Hepatocyte (in vitro differentiated cells): ENCODE data around the gene OR52I2. TPM values are rescaled to one million over a fixed set of nuclear protein-coding genes. Genes with fewer than 3 reads are reported as not detected.

ENCODE experiments used
- DNase-seq: peaks from one replicate; pipeline ENCODE4 v3.0.0-alpha.2; 2016; ENCODE audit warnings: low spot score
- H2AFZ ChIP-seq: fragments of 200-600 bp; sonication (generic); 2 replicates; pipeline ENCODE4 v1.6.0; 2016; ENCODE audit warnings: antibody characterized with exemption, mild to moderate bottlenecking
- H3K27ac ChIP-seq: fragments of 200-600 bp; sonication (generic); 2 replicates; pipeline ENCODE4 v1.5.1; 2016; ENCODE audit warnings: mild to moderate bottlenecking
- H3K27me3 ChIP-seq: fragments of 200-600 bp; sonication (generic); 2 replicates; pipeline ENCODE4 v1.6.1; 2016
- H3K36me3 ChIP-seq: fragments of 200-600 bp; sonication (generic); replicated peaks from 2 replicates; pipeline ENCODE4 v1.5.1; 2016; ENCODE audit warnings: low read depth; ENCODE audit not compliant: insufficient read depth
- H3K4me1 ChIP-seq: fragments of 200-600 bp; sonication (generic); 2 replicates; pipeline ENCODE4 v1.5.1; 2016; ENCODE audit warnings: mild to moderate bottlenecking, moderate library complexity; ENCODE audit not compliant: insufficient read depth
- H3K4me2 ChIP-seq: fragments of 200-600 bp; sonication (generic); 2 replicates; pipeline ENCODE4 v1.6.0; 2016
- H3K4me3 ChIP-seq: fragments of 200-600 bp; sonication (generic); 2 replicates; pipeline ENCODE4 v1.5.1; 2016; ENCODE audit warnings: mild to moderate bottlenecking
- H3K79me2 ChIP-seq: fragments of 200-600 bp; sonication (generic); 2 replicates; pipeline ENCODE4 v1.6.0; 2017; ENCODE audit warnings: mild to moderate bottlenecking
- H3K9me2 ChIP-seq: fragments of 200-600 bp; sonication (generic); replicated peaks from 2 replicates; pipeline ENCODE4 v1.6.0; 2017; ENCODE audit warnings: mild to moderate bottlenecking; ENCODE audit not compliant: insufficient read depth
- H3K9me3 ChIP-seq: fragments of 200-600 bp; sonication (generic); 2 replicates; pipeline ENCODE4 v1.5.1; 2016; ENCODE audit warnings: low read depth, mild to moderate bottlenecking
- H4K20me1 ChIP-seq: fragments of 200-600 bp; sonication (generic); 2 replicates; pipeline ENCODE4 v1.6.0; 2016; ENCODE audit warnings: mild to moderate bottlenecking; ENCODE audit not compliant: insufficient read depth, poor library complexity, severe bottlenecking
- EZH2 ChIP-seq: fragments of 200-600 bp; sonication (generic); IDR thresholded peaks from 2 replicates; pipeline ENCODE4 v1.6.1; 2016; ENCODE audit warnings: antibody characterized with exemption, mild to moderate bottlenecking, borderline replicate concordance
- EZH2phosphoT487 ChIP-seq: fragments of 200-600 bp; sonication (generic); IDR thresholded peaks from one replicate; pipeline ENCODE4 v1.6.1; 2018; ENCODE audit warnings: antibody characterized with exemption, mild to moderate bottlenecking, low read depth, moderate library complexity; ENCODE audit not compliant: unreplicated experiment, severe bottlenecking
- WGBS: methylation state at CpG from one replicate; pipeline ENCODE4 v1.1.6; 2016; ENCODE audit warnings: low lambda C conversion rate; ENCODE audit errors: missing lambda C conversion rate; 5-methylcytosine and 5-hydroxymethylcytosine counted together
- polyA plus RNA-seq: library from polyadenylated mRNA; unstranded; fragments of >200 nt; fragmentation: Nextera tagmentation; extraction: Ambion mirVana; gene quantifications from 2 replicates; pipeline ENCODE4 v1.2.1, GENCODE V29; 2016
- total RNA-seq: library from RNA; depleted of rRNA; stranded (reverse); fragments of >200 nt; gene quantifications from 2 replicates; pipeline ENCODE4 v1.2.3, GENCODE V29; 2014
- TF ChIP-seq, protein P1 (sequence below): fragments of 200-600 bp; sonication (generic); IDR thresholded peaks from 2 replicates; pipeline ENCODE4 v1.5.1; 2016; ENCODE audit warnings: antibody characterized with exemption, mild to moderate bottlenecking; ENCODE audit not compliant: poor library complexity

Gene OR52I2
- total and polyA plus RNA-seq, 2 experiments from 2014 or later: not detected

- H3K4me1 ChIP-seq: no peaks in the 10 kb centered on the region
- no peaks in the 10 kb centered on the region for H3K36me3 ChIP-seq
- H2AFZ ChIP-seq: no peak overlapping the region
- H3K4me2 ChIP-seq: no peak overlapping the region
- H3K9me2 ChIP-seq: no peaks in the 10 kb centered on the region
- DNase-seq: no peak
- H3K4me3 ChIP-seq: no peak overlapping the region
- H3K9me3 ChIP-seq: no peaks in the 10 kb centered on the region
- H3K27ac ChIP-seq: no peak overlapping the region
- no peaks in the 10 kb centered on the region for H3K27me3 ChIP-seq
- H4K20me1 ChIP-seq: no peaks in the 10 kb centered on the region
- no peak for TF ChIP-seq EZH2
- TF ChIP-seq EZH2phosphoT487: no peak
- TF ChIP-seq, protein P1, sequence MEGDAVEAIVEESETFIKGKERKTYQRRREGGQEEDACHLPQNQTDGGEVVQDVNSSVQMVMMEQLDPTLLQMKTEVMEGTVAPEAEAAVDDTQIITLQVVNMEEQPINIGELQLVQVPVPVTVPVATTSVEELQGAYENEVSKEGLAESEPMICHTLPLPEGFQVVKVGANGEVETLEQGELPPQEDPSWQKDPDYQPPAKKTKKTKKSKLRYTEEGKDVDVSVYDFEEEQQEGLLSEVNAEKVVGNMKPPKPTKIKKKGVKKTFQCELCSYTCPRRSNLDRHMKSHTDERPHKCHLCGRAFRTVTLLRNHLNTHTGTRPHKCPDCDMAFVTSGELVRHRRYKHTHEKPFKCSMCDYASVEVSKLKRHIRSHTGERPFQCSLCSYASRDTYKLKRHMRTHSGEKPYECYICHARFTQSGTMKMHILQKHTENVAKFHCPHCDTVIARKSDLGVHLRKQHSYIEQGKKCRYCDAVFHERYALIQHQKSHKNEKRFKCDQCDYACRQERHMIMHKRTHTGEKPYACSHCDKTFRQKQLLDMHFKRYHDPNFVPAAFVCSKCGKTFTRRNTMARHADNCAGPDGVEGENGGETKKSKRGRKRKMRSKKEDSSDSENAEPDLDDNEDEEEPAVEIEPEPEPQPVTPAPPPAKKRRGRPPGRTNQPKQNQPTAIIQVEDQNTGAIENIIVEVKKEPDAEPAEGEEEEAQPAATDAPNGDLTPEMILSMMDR: no peak
- no peaks in the 10 kb centered on the region for H3K79me2 ChIP-seq
Observed at GRCh38 chr11:4615856-4616444, 34.4 kb downstream of the OR52I2 start.

GRCh38 chr11:4619514-4619913 lies 38.0 kb downstream of the OR52I2 start:
- Histone ChIP-seq H3K9me3 (no peaks in the 10 kb centered on the region), H3K27ac (peak overlapping the region; percentile 57), H2AFZ (no peak overlapping the region), H4K20me1 (no peaks in the 10 kb centered on the region), H3K27me3 (no peaks in the 10 kb centered on the region), H3K36me3 (no peaks in the 10 kb centered on the region), H3K79me2 (no peaks in the 10 kb centered on the region), H3K4me3 (no peak overlapping the region), H3K4me2 (no peak overlapping the region), H3K4me1 (no peaks in the 10 kb centered on the region), H3K9me2 (no peaks in the 10 kb centered on the region)
- TF ChIP-seq EZH2phosphoT487: no peak
- no peak for TF ChIP-seq EZH2
- TF ChIP-seq, protein P1: no peak
- WGBS: 74% methylated on average over 9 of the region's 9 CpGs
- peak; percentile 32 for DNase-seq

- H3K4me1 ChIP-seq: no peaks in the 10 kb centered on the region
- H3K36me3 ChIP-seq: no peaks in the 10 kb centered on the region
- peak; percentile 92 for DNase-seq
- TF ChIP-seq EZH2phosphoT487 (no peak), EZH2 (no peak)
- TF ChIP-seq, protein P1: peak; percentile 73
- no peaks in the 10 kb centered on the region for H3K79me2 ChIP-seq
- H4K20me1 ChIP-seq: no peaks in the 10 kb centered on the region
- no peaks in the 10 kb centered on the region for H3K9me3 ChIP-seq
- no peaks in the 10 kb centered on the region for H3K27me3 ChIP-seq
- H3K9me2 ChIP-seq: no peaks in the 10 kb centered on the region
- no peak overlapping the region for H2AFZ ChIP-seq
- H3K4me2 ChIP-seq: no peak overlapping the region
- H3K4me3 ChIP-seq: no peak overlapping the region
- H3K27ac ChIP-seq: no peak overlapping the region
- 39% methylated on average over 15 of the region's 15 CpGs for WGBS
Observed at GRCh38 chr11:4626207-4627099, 44.9 kb downstream of the OR52I2 start.
